Measurements from ENCODE around the gene ZNF438.

Gene ZNF438

GRCh38 chr10:30873411-30873810 lies 158.3 kb downstream of the ZNF438 start:
- no peak for DNase-seq

GRCh38 chr10:30870896-30871295 lies 160.8 kb downstream of the ZNF438 start:
- no peak for DNase-seq

- no peak for DNase-seq
These were observed 162.1 kb downstream of the ZNF438 start for GRCh38 chr10:30869566-30869965.

DNA sequence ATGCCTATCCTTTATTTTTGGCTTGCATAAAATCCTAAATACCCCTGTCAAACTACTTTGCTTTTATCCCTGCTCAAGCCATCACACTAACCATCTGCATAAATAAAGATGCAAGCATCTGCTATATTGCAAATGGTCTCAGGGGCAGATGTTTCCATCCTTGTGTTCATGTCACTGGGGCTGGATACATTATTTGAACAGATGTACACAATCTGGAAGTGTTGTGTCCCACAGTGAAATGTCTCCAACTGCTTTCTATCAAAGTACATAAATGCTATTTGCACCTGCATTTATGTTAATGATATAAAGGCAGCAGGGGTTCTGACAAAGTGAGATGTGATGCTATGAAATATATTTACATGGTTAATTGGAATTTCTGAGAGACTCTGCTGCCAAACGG lies 163.1 kb downstream of the ZNF438 start:
- DNase-seq: no peak

DNA sequence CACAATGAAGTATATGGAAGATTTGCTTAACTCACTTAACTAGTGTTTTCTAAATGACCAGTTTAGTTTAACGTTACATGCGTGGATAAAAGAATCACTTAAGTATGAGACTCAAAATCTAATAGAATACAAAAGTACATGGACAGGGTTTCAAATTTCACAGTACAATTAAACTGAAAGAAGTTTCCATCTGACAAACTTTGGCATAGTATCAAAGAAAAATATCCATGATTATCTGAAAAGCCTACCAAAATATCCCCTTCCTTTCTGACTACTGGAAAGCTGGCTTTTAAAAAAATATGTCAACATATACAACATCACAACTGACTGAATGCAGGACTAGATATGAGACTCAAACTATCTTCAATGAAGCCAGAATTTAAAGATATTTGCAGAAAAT lies 164.8 kb downstream of the ZNF438 start:
- no peak for DNase-seq

GRCh38 chr10:30865141-30865926 lies 166.3 kb downstream of the ZNF438 start:
- no peak for DNase-seq

GRCh38 chr10:30863516-30864210 lies 168.0 kb downstream of the ZNF438 start:
- DNase-seq: no peak

- DNase-seq: no peak
These were observed 169.2 kb downstream of the ZNF438 start for GRCh38 chr10:30862486-30862885.

- no peak for DNase-seq
These were observed 169.7 kb downstream of the ZNF438 start for GRCh38 chr10:30861976-30862375.

DNA sequence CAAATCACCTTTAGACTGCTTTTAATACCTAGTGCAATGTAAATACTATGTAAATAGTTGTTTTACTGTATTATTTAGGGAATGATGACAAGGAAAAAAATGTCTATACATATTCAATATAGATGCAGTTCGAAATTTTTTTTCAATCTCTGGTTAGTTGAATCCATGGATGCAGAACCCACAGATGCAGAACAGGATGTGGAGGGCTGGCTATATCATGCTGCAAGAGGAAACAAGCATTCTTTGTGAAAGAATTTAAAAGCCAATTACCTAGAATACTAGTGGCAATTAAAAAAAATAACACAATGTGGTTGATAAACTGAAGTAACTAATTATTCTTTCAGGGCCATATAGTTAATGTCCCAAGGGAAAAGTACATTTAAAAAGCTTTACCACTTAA lies 170.4 kb downstream of the ZNF438 start:
- DNase-seq: no peak

DNA sequence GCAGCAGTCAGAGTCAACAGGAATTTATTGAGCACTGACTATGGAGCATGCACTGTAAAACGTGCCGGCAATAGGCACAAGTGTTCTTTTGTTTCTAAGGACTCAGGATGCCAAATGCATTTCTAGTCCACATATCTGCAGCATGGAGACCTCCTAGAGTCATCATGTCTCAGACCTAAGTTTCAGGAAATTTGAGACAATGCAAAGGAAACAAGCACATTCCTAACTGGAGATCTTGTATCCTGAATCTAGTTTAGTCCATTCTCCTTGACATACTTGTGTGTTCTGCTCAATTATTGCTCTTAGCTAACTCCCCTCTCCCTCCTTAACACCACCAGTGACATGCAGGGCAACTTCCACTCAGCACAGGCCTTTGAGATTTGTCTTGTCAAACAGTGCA lies 173.2 kb downstream of the ZNF438 start:
- DNase-seq: no peak

DNA sequence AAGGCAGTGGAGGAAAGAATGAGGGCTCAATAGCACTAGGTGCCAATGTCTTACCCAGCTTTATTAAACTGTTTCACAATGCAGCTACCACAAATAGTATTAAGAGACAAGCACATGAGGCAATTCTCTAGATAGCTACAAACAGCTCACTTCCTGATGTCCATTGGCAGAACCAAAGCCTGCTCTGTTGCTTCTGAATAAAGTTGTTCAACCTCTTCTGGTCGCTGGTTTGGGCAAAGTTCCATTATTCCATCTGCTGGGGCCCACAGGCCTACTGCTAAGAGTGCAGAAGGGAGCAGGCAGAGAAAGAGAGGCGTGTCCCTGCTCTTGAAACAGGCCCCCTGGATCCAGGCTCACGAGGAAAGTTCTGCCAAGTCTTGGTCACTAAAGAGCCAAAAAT lies 173.9 kb downstream of the ZNF438 start:
- no peak for DNase-seq

DNA sequence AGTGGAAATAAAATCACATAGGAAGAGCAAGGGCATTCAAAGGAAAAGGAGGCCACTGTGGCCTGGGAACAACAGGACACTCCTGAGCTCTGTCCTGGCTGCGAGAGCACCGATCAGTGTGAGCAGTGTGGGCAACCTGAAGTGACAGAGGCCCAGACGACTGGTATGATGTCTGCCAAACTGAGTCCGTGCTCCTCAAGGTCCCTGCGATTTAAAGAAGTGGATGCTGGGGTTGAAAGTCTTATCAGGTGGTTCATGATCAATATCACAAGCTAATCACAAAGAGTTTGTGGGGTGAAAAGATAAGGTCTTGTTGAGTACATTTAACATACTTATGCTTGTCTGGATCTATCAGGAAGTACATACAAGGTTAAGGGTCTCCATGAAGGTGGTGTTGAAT lies 176.5 kb downstream of the ZNF438 start:
- DNase-seq: no peak

DNA sequence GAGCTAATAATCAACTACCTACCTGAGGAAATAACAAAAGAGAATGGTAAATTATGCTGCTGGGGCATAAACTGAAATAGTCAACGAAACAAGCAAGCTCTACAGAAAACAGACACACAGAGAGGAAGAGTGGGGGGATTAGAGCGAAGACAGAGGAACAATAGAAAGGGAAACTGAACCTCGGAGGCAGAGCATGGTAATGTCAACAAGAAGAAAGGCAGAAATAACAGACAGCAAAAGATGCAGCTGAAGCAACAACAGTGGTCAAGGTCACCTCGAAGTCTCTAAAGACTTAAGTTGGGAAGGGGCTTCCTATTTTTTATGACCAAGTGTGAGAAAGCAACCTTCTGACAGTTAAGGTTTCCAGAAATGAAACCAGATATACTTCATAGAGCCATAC lies 177.0 kb downstream of the ZNF438 start:
- DNase-seq: no peak

DNA sequence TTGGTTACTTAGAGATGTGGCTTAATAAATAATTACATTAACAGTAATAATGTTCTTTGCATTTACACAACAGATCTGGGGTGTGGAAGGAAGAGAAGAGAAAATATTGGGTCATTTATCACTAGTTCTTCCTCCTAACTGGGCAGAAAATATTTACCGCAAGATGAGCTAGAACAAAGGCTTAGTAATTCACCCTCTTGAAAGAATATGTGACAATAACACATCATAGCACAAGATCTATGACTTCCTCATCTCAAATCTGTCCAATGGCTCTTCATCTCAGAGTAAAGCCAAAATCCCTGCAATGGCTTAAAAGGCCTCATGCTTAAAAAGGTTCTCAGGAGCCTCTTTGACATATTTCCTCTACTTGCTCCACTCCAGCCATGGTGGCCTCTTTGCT lies 178.6 kb downstream of the ZNF438 start:
- DNase-seq: no peak

- no peak for DNase-seq
These were observed 180.9 kb downstream of the ZNF438 start for GRCh38 chr10:30850776-30851175.

- no peak for DNase-seq
These were observed 182.2 kb downstream of the ZNF438 start for GRCh38 chr10:30849231-30850035.

DNA sequence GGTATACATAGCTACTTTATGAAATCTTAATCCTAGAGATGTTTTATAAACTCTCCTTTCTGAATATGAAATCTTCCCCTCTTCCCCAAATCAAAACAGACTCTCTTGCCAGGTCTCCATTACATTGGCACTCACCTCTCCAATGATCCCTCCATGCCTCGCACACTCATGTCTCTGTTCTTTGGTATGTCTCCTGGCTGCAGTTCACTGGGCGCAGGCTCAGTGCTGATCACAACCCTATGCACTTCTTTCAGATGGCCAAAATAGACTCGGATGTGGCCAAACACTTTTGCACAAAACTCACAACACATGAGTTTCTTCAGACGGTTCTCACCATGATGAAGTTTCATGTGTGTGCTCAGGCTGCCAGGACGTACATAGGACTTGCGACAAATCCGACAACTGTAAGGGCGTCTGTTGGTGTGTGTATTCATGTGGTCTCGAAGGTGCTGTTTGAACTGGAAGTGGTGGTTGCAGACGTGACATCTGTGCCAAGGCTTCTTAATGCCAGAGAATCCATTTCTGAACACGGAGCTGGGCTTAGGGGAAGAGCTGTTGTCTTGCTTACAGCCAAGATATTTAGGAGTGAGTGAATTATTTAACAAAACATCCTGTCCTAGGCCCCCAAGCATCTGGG lies 183.2 kb downstream of the ZNF438 start:
- no peak for DNase-seq

DNA sequence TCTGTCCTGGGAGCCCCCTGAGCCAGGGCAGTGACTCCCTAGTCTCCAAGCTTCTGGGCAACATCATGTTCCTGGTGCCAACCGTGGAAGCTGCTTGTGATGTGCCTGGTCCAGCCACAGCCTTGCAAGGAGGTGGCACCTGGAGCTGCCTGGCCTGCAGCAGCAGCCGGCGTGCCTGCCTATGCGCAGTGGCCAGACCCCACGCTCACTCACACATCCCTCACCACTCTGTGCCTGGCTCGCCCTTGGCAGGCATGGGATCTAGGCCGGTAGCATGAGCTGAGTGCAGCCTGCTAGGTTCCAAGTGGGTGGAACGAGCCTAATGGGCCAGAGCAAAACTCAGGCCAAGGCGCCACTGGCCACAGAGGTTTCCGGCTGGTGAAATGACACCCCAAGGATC lies 184.0 kb downstream of the ZNF438 start:
- DNase-seq: no peak

DNA sequence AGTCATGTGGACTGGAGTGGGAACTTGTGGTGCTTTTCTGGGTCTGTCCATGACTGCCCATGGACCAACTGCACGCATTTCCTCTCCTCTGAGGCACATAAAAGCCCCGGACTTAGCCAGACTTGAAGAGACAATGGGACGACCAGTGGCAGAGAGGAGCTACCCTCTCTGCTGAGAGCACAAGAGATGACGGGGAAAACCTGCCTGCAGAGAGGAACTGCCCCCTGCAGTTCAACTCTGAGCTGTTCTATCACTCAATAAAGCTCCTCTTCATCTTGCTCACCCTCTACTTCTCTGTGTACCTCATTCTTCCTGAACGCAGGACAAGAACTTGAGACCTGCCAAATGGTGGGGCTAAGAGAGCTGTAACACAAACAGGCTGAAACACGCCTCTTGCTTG lies 184.5 kb downstream of the ZNF438 start:
- DNase-seq: no peak

DNA sequence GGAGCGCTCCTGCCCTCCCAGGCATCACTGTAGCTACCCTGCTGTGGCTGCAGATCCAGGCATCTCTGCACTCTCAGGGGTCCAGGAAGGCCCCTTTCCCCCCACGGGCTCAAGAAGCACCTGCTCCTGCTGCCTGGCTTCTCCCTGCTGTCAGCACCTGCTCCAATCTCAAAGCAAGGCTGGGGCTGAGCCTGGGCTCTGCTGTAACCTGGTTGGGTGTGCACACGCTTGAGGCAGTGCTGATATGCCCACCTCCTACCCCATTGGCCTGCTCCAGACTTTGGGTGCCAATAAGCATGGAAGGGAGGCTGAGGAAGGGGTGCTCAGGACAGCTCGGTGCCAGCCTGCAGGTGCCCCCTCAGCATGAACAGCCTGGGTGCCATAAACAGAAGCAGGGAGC lies 185.0 kb downstream of the ZNF438 start:
- DNase-seq: no peak

DNA sequence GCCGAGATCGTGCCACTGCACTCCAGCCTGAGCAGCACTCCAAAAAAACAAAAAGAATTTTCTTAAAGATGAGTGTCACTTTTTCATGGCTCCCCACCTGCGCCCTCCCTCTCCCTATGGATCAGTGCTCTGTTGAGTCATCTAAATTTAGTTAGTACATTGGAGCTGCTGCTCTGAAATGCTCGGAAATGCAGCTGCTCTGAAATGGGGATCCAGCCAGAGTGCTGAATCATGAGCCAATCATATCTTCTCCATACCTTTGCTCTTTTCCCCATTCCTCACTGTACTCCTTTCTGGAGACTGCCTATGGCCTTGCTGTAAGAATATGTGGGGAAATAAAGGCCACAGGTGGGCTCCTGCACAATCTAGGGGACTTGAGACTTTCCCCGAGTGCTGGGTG lies 188.8 kb downstream of the ZNF438 start:
- DNase-seq: no peak

DNA sequence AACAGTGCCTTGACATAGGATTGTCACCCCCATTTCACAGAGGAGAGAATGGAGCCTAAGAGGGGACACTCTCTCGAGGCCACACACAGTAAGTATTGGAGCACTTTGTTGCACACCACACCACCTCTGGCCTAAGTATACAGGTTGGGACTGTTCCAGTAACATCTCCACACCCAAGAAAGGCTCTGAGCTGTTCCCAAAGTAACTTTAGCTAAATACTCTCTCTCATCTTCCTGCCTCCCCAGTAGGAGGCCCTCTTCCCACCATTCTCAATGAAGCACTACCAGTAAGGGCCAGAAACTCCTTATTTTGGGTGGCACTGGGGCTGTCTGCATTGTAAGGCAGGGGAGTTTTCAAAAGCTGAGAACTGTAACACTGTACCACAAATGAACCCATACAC lies 189.5 kb downstream of the ZNF438 start:
- no peak for DNase-seq
